ENCODE data around the gene FBXO47.

The FBXO47 gene, protein sequence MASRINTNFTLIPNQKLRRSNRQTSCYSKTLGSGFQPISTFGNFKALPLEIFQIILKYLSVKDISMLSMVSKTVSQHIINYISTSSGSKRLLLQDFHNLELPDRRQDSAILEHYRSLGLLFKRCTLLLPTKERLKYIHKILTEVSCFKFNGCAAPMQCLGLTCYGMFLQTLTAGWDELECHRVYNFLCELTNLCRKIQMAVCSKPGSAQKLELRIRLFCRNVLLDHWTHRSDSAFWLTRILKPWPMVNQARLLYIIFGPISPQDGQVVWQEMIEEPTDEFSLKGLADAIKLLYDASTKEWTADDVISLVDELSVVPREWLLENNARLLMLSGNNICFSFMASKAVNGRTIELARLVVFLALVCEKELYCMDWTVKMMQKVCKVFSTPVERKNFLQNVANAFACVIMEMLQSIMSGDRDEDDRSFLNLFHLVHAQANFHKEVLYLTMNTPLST

DNA sequence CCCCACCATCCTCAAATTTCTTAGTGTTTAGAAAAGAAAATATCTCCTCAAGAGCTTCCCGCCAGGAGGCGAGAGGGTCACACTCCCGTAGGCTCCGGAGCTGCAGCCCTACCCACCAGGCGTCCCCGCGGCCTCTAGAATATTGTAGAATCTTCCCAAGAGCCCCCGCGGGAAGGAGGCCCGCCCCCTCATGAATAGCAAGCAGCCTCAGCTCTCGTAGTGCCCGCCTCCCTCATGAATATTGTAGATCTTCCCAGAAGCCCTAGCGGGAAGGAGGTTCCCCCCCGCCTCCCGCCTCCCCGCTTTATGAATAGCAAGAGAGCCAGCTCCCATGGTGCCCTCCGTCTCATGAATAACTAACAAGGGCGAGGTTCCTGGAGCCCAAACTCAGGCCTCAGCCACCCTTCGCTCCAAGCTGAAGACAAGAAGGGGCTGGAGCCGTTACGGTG, at the start of gene FBXO47:
FBXO47 (minus strand) TSS at position 114 of the 449 bp plus-strand sequence. CDS start 4,378 bp downstream, outside the sequence.
- peak; percentile 54 to 73 (median 67) for DNase-seq (ENCODE audit: low read depth in 3 of 3)

DNA sequence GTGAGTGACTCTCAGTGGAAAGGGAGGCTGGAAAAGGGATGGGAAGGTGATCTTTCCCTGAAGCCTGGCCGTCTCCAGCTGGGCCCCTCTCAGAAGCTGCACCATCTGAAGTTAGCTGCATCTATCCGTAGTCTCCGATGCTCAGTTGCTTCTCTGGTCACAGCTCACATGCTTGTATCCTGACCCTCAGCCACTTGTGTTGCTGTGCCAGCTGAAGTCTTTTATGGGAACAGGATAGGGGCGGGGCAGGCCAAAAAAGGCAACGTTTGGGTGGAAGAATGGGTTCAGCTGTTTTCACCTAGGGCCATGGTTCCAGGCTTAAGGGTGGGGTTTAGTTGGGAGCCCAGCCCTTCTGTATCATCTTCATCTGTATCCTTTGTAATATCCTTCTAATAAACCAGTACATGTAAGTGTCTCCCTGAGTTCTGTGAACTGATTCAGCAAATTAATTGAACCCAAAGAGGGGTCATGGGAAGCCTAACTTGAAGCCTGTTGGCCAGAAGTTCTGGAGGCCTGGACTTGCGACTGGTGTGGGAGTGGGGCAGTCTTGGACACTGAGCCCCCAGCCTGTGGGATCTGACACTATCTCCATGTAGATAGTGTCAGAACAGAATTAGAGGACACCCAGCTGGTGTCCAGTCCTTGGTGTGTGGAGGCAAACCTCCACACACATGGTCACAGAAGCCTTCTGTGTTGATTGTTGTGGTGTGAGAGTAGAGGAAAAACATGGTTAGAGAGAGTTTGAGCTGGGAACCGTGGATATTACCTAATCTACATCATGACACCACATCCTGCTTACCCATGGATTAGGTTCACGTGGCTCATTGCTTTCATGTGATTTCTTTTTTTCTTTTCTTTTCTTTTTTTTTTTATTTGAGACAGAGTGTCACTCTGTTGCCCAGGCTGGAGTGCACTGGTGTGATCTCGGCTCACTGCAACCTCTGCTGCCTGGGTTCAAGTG, 49.3 kb upstream of the FBXO47 start:
- DNase-seq (ENCODE audit: low read depth in 3 of 3), result no peak

DNA sequence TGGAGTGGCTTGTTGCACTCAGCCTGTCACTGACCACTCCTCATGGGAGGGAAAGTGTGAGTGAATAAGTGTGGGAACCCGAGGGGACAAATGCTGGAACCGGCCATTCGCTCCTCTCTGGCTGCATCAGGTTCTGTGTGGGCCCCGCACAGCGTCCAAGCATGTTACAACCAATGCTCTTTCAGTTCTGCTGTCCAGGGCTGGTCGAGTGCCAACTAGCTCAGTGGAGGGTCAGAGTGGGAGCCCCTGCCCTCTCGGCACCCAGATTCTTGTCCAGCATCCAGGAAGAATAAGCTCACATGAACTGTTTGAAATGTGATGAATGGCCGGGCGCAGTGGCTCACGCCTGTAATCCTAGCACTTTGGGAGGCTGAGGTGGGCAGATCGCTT, 48.3 kb upstream of the FBXO47 start:
- DNase-seq (ENCODE audit: low read depth in 3 of 3), result no peak

DNA sequence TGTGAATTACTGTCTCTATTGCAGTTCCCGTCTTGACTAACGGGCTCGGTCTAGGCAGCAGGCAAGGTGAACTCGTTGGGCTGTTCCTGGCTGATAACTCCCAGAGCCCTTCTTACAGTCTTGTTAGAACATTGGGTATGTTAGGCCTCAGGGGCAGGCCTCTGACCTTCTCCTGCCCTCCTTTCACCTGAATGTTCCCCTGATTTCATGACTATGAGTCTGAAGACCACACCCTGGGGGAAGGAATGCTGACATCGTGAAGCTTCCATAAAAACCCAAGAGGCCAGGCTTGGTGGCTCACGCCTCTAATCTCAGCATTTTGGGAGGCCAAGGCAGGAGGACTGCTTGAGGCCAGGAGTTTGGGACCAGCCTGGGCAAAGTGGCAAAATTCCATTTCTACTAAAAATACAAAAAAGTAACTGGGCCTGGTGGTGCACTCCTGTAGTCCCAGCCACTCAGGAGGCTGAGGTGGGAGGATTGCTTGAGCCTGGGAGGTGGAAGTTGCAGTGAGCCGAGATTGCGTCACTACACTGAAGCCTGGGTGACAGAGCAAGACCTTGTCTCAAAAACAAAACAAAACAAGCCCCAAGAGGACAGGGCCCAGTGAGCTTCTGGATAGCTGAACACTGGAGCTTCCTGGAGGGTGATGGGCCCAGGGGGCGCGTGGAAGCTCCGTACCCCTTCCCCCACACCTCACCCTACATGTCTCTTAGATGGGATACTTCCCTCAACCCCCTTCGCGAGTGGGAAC, 47.8 kb upstream of the FBXO47 start:
- DNase-seq (ENCODE audit: low read depth in 3 of 3), result no peak

DNA sequence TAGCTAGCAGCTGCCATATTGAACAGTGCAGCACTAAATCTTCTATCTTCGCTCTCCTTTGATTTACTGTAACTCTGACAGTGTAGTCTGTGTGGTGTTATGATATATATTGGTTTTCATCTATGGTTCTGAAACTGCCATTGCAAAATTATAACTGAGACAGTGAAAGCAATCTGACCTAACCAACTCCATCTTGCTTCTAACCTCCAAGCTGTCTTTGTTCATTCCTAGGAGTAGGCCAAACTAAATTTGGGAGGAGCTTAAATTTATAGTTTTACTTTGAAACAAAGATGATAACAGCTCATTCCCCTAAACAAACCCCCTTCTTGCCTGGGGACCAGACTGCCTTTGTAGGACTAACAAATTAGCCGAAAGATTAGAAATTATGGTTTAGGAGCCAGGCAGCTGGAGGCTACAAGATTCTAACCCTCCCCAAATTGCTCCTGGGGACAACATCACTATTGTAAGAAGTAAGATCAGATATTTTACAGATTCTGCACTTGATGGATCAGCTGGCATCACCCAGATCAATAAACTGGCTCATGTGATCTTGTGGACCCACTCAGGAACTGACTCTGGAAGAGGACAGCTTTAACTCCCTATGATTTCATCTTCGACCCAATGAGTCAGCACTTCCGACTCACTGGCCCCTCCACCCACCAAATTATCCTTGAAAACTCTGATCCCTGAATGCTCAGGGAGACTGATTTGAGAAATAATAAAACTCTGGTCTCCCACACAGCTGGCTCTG, 47.0 kb upstream of the FBXO47 start:
- DNase-seq (ENCODE audit: low read depth in 3 of 3), result no peak

DNA sequence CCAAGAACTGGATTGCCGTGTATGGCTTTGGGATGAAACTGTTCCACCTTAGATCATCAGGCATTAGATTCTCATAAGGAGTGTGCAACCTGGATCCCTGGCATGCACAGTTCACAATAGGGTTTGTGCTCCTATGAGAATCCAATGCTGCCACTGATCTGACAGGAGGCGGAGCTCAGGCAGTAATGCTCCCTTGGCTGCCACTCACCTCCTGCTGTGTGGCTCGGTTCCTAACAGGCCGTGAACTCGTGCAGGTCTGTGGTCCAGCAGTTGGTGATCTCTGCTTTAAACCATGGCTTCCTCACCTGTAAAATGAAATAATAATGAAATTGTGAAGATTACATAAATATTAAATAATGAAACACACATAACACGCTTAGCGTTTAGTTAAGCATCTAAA, 45.5 kb upstream of the FBXO47 start:
- DNase-seq (ENCODE audit: low read depth in 3 of 3), result no peak

DNA sequence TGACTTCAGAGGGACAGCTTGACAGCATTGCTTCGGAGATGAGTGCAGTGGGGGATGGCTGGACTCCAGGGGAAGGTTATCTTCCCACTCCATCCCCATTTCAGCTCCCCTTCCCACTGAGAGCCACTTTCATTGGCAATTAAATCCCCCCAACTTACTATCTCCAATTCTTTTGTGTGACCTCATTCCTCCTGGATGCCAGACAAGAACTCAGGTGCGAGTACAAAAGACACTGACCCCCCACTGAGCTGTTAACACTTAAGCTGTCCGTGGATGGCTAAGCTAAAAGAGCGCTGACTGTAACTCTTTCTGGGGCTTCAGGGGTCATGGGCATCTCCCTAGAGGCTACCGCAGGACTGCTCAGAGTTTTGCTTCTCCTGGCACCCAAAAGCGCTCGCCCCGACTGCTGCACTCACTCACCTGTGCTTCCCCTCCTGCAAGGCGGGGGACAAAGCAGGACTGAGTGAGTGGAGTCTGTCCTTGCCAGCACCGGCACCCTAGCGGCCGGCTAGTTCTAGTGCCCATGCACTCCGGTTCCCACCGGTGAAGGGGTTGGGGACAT, 44.8 kb upstream of the FBXO47 start:
- no peak for DNase-seq (ENCODE audit: low read depth in 3 of 3)

DNA sequence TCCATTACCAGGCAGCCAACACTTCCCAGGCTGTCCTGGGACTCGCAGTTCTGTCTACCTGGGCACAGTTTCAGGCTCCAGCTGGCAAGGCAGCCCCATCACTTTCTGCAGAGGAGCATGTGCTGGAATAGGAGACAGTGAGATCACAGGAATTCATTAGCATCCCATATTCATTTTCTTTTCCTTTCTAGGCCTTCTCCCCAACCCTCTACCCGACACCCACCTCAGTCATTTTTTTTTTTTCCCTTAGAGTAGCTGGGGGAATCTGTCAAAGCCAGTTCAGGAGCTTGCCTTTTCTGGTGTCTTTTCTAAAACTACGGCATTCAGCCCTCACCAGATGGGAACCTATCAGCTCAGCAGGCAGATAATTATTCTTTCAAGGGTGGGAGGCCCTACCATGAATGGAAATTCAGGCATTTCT, 42.4 kb upstream of the FBXO47 start:
- no peak for DNase-seq (ENCODE audit: low read depth in 3 of 3)

DNA sequence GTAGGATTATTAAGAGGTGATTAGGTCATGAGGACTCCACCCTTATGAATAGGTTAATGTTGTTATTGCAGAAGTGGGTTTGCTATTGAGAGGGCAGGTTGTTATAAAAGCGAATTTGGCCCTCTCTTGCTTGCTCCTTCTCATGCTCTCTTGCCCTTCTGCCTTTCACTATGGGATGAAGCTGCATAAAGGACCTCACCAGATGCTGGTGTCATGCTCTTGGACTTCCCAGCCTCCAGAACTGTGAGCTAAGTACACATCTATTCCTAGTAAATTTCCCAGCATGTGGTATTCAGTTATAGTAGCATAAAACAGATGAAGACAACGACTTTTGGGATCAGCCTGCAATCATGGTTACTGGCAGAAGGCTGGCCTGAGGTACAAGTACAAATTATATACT, 41.4 kb upstream of the FBXO47 start:
- no peak for DNase-seq (ENCODE audit: low read depth in 3 of 3)

DNA sequence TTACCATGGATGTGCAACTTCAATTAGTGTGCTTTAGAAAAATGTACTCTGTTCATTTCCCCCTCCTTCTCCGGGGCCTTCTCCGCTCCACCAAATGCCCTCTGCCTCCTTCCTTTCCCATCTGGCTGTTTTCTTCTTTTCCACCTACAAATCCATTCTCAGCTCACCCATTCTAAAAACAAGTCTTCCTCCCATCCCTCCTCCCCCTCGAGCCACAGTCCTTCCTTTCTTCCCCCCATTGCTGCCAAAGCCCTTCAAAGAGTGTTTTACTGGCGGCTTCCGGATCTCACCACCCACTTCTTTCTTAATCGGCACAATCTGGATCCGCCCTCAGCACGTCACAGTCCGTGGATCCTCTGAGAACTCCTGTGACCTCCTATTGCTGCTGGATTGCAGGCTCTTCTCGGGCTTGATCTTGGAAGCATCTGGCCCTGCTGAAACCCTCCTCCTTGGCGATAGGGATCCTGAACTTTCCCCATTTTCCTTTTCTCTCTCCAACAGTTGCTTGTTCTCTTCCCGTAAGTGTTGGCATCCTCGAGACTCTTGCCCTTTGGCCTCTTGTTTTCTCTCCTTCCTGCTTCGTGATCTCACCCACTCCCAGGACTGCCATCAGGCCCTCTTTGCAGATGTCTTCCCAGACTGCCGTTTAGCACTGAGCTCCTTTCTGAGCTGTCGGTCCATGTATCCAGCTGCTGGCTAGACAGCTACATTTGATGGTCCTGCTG, 36.0 kb upstream of the FBXO47 start:
- DNase-seq (ENCODE audit: low read depth in 3 of 3), result peak in 2 of 3 experiments; percentile 17 to 26

DNA sequence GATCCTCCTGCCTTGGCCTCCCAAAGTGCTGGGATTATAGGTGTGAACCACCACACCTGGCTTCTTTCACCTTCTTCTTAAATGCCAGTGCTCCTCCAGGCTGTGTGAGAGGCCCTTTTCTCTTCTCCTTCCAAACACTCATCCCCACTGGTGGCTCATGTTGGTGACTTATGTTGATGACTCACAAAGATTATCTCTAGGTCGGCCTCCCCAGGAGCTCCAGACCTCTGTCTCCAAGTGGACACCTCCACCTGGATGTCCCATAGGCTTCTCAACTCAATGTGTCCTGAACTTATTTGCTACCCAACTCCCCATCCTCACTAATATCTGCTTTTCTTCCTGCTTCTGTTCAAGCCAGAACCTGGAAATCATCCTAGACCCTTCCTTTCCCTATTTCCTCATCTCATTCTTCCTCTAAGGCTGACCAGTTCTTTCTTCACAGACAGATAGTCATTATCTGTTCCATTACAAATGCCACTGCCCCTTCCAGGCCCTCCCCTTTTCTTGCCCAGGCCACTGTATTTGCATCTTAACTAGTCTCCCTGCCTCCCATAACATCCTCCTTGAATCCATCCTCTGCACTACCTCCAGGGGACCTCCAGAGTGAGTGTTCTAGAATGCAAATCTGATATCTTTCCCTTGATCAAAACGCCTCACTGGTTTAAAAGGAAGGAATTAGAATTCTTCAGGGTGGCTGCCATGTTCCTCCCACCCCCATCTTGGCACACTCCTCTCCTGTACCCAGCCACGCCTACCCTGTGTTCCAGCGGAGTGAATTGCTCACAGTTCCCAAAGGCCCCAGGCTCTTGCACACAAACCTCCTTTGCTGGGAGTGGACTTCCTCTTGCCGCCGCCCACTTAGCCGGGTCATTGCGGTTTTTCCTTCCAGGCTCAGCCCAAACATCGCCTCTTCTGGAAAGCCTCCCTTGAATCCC, 34.8 kb upstream of the FBXO47 start:
- DNase-seq (ENCODE audit: low read depth in 3 of 3), result no peak

DNA sequence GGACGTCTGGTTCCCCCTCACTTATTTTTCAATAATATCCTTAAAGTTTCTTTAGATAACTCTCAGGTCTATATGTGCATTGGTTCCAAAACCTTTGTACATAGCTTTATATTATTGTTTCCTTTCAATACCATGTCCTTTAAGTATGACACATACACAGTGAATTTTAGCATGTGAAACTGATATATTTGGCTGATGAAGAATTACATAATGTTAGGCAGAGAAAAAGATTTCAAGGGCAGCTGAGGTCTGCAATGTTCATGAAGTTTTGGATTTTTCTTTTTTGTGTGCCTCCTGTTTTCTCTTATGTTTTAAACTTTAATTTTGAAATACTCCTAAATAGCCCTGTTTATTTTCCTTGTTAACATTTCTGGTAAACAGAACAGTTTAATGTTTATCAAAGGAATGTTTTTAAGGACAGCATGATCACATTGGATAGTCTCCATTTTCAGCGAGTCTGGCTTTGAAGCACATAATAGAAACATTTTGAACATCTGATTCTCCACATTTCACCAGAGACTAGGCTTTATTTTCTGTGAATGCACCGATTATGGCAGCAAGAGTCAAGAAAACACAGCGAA, 32.9 kb upstream of the FBXO47 start:
- DNase-seq (ENCODE audit: low read depth in 3 of 3), result no peak

DNA sequence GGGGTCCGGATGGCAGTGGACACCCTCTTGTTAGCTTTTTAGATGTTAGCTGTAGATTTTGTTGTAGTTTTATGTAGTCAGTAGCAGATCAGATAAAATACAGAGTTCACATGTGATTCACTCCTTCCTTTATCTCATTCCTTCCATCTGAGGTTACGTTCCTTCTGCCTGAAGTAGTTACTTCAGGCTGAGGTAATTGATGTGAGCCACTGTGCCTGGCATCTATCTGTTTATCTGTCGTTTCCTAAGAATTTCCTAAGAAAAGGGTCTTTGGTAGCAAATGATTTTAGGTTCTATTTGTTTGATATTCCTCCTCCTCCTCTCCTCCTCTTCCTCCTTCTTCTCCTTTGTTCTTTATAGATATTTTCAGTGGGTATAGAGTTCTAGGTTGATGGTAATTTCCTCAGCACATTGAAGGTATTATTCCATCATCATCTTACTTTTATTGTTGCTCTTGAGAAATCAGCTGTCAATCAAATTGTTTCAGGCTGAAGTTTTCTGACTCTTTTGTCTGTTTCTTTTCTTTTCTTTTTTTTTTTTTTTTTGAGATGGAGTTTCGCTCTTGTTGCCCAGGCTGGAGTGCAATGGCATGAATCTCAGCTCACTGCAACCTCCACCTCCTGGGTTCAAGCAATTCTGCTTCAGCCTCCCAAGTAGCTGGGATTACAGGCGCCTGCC, 29.6 kb upstream of the FBXO47 start:
- DNase-seq (ENCODE audit: low read depth in 3 of 3), result no peak

DNA sequence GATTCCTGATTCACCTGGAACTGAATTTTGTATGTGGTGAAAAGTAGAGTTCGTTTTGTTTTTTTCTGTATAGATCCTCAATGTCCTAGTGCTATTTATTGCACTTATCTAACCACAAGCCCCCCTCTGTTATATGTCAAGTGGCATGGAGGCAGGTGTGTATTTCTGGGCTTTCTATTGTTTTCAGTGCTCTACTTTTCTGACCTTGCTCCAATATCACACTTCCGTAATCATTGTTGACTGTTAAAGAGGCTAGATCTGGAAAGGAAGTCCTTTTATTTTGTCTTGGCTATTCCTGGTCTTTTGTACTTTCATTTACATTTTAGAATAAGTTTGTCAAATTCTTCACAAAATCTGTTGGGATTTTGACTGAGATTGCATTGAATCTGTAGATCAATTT, 26.8 kb upstream of the FBXO47 start:
- DNase-seq (ENCODE audit: low read depth in 3 of 3), result no peak

DNA sequence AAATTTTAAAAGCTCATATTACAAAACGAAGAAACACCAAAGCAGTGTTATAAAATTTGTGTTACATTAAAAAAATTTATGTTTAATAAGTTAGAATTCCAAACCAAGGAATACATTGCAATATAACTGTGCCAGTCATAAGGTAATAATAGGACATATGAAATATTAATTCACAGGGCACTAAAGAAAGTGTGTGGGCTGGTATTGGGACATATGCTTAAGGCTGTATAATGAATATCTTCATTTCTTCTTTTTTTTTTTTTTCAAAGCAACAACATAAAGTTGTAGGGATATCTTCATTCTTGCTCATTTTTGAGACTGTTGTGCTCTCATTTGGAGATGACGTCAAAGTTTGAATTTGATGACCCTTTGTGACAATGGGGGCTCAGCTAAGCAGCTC, 17.5 kb upstream of the FBXO47 start:
- DNase-seq (ENCODE audit: low read depth in 3 of 3), result no peak

DNA sequence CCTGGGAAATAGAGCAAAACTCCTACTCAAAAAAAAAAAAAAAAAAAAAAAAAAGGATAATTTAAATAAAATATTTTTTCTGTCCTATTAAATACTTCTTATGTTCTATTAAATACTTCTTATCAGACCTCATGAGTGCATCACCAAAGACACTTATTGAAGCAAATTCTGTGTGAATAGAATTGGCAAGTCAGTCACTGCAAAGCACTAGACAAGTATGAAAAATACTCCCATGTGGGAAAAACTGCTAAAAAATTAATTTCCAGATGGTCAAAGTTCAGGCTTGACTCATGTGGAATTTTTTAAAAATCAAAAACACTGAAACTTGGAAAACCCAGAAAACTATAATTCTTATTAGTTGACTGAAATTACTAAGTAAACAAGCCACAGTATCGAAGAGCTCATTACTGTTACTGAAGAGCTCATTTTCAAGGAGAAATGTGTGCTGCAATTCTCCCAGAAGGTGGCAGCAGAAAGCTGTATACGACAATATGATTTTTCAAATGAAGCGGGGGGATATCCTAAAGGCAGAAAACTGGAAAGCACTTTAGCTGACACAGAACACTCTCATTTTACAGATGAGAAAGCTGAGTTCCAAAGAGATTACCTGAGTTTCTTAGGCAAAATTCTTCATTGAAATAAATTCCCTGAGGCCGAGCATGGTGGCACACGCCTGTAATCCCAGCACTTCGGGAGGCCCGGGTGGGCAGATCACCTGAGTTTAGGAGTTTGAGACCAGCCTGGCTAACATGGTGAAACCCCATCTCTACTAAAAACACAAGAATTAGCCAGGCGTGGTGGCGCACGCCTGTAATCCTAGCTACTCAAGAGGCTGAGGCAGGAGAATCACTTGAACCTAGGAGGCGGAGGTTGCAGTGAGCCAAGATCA, 15.9 kb upstream of the FBXO47 start:
- DNase-seq (ENCODE audit: low read depth in 3 of 3), result peak in 2 of 3 experiments; percentile 10 to 17

DNA sequence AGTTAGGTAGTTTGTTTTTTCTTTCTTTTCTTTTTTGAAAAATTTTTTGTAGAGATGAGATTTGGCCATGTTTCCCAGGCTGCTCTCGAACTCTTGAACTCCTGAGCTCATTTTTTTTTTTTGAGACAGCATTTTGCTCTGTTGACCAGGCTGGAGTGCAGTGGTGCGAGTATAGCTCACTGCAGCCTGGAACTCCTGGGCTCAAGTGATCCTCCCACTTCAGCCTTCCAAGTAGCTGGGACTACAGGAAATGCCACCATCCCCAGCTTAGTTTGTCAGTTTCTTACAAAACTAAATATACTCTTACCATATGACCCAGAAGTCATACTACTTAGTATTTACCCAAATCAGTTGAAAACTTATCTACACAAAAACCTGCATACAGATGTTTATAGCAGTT, 14.4 kb upstream of the FBXO47 start:
- no peak for DNase-seq (ENCODE audit: low read depth in 3 of 3)
